GM12891 (cell line): ENCODE data around the gene PRKAR1B.

Experiments used
- DNase-seq: peaks from one replicate; pipeline ENCODE4 v3.0.0; 2011; ENCODE audit warnings: low spot score; ENCODE audit not compliant: insufficient read length
- FAIRE-seq: peaks from 2 replicates; lab custom pipeline; 2011; peaks lifted over from hg19 to GRCh38; lab: Jason Lieb, UNC
- PAX5 ChIP-seq: IDR thresholded peaks from 2 replicates; pipeline ENCODE4 v1.6.1; 2011; ENCODE audit warnings: low read length, moderate library complexity, mild to moderate bottlenecking; ENCODE audit not compliant: insufficient read depth, severe bottlenecking
- POLR2A ChIP-seq: IDR thresholded peaks from 2 replicates; pipeline ENCODE4 v1.6.1; 2011; ENCODE audit warnings: low read depth, low read length, control low read depth
- POLR2AphosphoS5 ChIP-seq: IDR thresholded peaks from 2 replicates; pipeline ENCODE4 v1.6.1; 2011; ENCODE audit warnings: low read depth, low read length, control low read depth
- POU2F2 ChIP-seq: IDR thresholded peaks from 2 replicates; pipeline ENCODE4 v1.6.1; 2011; ENCODE audit warnings: low read depth, mild to moderate bottlenecking, control low read depth, low read length, moderate library complexity
- SPI1 ChIP-seq: IDR thresholded peaks from 2 replicates; pipeline ENCODE4 v1.6.1; 2011; ENCODE audit warnings: low read depth, low read length, control low read depth
- TAF1 ChIP-seq: IDR thresholded peaks from 2 replicates; pipeline ENCODE4 v1.6.1; 2011; ENCODE audit warnings: low read depth, low read length, control low read depth

The PRKAR1B gene

DNA sequence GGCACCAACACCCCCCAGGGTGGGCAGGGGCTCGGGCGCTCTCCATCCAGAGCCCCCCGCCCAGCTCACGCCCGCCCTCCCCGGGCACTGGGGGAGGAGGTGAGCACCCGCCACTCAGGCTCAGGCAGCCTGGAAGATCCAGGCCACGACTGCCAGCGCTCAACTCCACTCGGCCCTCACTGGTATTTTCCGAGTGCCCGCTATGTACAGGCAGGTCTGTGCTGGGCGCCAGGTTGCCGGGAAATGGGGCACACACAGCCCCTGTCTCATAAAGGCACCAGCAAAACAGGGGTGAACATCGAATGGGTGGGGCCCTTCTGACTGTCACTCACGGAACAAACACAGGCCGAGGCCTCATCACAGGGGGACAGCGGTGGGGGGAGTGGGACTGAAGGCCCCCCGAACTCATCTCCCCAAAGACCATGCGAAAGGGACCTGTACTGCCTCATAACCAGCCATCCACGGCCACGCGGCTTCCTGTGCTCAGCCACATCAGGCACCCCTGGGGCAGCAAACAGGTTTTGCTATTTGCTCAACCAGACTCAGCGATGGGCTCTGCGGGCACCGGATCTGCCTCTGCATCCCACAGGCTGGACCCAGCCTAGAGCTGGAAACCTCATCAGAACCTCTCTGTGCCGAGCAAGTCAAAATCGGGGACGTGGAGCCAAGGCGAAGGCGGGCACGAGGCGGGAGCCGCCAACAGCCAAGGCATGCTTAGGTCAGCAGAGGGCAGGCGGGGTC is 99.2 kb downstream of the PRKAR1B start:
- FAIRE-seq (no peak), DNase-seq (no peak)
- no peak for TF ChIP-seq SPI1
- TF ChIP-seq PAX5: no peak
- TF ChIP-seq POLR2A: no peak
- TF ChIP-seq POU2F2: no peak
- TF ChIP-seq TAF1: no peak
- TF ChIP-seq POLR2AphosphoS5: no peak

DNA sequence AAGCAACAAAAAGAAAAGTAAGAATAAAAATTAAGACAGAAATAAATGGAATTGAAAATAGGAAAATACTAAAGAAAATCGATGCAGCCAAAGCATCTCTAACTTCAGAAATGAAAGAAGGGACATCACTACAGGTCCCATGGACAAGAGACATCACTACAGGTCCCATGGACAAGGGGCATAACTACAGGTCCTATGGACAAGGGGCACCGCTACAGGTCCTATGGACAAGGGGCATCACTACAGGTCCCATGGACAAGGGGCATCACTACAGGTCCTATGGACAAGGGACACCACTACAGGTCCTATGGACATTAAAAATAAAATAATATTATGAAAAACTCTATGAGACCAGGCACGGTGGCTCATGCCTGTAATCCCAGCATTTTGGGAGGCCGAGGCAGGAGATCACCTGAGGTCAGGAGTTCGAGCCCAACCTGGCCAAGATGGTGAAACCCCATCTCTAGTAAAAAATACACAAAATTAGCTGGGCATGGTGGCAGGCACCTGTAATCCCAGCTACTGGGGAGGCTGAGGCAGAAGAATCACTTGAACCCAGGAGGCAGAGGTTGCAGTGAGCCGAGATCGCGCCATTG is 101.6 kb downstream of the PRKAR1B start:
- FAIRE-seq (no peak), DNase-seq (no peak)
- TF ChIP-seq PAX5: no peak
- no peak for TF ChIP-seq POLR2A
- no peak for TF ChIP-seq SPI1
- no peak for TF ChIP-seq POLR2AphosphoS5
- TF ChIP-seq POU2F2: no peak
- TF ChIP-seq TAF1: no peak

GRCh38 chr7:623464-623863 is 103.6 kb downstream of the PRKAR1B start:
- DNase-seq: no peak
- FAIRE-seq: no peak
- TF ChIP-seq POU2F2: no peak
- no peak for TF ChIP-seq POLR2AphosphoS5
- no peak for TF ChIP-seq PAX5
- no peak for TF ChIP-seq POLR2A
- no peak for TF ChIP-seq TAF1
- no peak for TF ChIP-seq SPI1

DNA sequence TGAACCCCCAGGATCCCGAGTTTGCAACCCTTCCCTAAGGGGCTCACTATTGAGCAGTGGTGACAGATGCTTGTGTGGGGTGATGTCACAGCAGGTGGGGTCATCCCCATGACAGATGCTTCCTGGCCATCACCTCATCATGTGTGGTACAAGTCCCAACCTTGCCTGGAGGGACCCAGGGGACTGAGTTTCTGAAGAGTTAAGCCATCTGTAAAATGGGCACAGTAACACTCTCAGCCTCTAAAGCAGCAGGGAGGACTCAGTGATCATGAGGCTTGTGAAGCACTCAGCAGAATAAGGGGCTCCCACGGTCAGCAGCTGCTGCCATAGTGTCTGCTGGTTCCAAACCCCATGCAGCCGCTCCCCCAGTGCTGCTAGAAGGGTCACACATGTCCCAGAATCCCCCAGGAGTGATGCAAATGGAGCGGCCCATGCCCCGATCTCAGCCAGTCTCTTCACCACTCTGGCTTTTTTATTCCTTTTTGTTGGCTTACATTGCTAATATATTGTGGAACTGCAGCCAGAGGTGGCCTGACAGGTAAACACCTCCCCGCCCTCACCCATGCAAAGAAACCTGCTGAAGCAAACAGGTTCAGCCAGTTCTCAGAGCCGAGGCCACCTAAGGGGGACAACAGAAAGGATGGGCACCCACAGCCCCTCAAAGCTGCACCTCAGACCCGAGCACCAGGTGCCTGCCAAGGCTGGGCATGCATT is 105.4 kb downstream of the PRKAR1B start:
- no peak for FAIRE-seq
- DNase-seq: no peak
- no peak for TF ChIP-seq POU2F2

DNA sequence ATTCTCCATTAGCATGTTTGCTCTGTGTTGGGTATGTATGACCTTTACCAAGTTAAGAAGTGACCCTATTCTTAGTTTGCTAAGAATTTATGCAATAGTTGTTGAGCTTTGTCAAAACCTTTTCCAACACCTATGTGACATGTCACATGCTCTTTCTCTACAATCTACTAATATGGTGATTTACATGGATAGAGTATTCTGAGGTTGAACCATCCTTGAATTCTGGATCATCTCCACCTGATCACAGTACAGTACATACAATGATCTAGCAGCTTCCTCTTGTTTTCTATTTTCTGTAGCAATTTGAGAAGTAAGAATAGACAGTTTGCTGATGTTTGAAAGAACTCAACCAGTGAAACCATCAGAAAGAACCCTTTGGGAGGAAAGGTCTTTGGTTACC is 106.2 kb downstream of the PRKAR1B start:
- no peak for TF ChIP-seq TAF1
- DNase-seq (no peak), FAIRE-seq (no peak)

- DNase-seq: no peak
- TF ChIP-seq PAX5: no peak
- TF ChIP-seq POLR2AphosphoS5: no peak
- TF ChIP-seq POLR2A: no peak
- TF ChIP-seq POU2F2: no peak
- no peak for TF ChIP-seq TAF1
- TF ChIP-seq SPI1: no peak
- no peak for FAIRE-seq
These were observed 107.0 kb downstream of the PRKAR1B start for GRCh38 chr7:620056-620455.

DNA sequence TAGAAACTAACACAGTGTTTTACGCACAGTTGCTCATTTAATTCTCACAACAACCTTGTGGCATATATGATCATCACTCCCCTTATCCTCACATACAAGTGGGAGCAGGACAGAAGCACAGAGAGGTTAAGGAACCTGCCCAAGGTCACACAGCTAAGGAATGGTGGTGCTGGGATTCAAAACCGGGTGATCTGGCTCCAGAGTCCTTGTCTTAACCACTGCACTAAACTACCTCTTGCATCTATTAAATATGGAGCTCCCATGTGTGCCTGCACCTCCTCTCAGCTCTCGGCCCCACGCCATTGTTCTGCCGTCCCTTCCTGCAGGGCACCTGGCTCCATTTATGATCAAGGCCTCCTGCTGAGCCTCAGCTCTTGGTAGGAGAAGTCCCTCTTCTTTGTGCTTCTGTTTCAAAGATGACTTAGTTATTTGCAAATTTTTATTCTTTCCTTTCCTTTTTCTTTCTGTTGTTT is 107.7 kb downstream of the PRKAR1B start:
- DNase-seq (no peak), FAIRE-seq (no peak)
- TF ChIP-seq PAX5 (no peak), POU2F2 (no peak), POLR2AphosphoS5 (no peak), TAF1 (no peak)

DNA sequence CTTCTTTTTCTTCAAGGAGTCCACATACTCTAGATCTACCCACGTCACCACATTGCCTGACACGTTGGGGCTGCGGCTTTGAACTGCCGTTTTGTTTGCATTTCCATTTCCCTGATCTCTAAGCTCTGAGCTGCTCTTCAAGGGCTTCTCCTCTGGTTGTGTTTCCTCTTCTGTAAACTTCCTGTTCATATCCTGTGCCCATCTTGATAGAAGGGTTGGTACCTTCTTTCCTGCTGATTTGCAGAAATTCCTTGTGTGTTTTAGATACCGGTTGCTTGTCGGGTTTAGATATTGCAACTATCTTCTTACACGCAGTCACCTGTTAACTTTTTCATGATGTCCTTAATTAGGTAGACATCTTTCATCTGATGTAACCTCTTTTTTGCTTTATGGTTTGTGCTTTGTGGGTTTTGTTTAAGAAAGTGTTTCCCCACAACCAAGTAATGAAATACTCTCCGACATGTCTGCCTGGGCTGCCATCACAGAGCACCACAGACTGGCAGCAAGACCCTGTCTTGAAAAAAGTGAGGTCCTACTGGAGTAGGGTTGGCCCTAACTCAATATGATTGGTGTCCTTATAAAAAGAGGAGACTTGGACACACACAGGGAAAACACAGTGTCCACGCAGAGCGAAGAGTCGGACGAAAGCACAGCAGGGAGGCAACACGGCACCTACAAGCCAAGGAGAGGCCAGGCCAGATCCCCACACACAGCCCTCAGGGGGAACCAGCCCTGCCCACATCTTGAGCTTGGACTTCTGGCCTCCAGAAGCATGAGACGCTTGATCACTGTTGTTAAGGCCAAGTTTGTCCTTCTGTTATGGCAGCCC is 108.3 kb downstream of the PRKAR1B start:
- FAIRE-seq (no peak), DNase-seq (no peak)
- no peak for TF ChIP-seq POLR2A
- no peak for TF ChIP-seq POLR2AphosphoS5
- no peak for TF ChIP-seq POU2F2
- no peak for TF ChIP-seq TAF1
- no peak for TF ChIP-seq PAX5
- TF ChIP-seq SPI1: no peak
